ENCODE data around the gene MCHR1.

GRCh38 chr22:40659166-40659565, 20.1 kb upstream of the MCHR1 start:
- TF ChIP-seq EP300 (IDR thresholded peaks at IDR 0.05) (no peak), CTCF (IDR thresholded peaks at IDR 0.05) (no peak)

Data from suprapubic skin (tissue), 3 donors.